Epithelial cell of proximal tubule (primary cell): ENCODE data around the gene PSMA5. TPM values are rescaled to one million over a fixed set of nuclear protein-coding genes. Genes with fewer than 3 reads are reported as not detected.
"Not testable (repeated sequence)": the region's sequence is repeated elsewhere in the genome, so short reads cannot be mapped to it uniquely, and the experiment has no call there.

Source experiments
- DNase-seq: peaks from one replicate; pipeline ENCODE4 v3.0.0-alpha.2; 2011; ENCODE audit warnings: low read depth
- H3K4me3 ChIP-seq: 2 replicates; pipeline ENCODE4 v1.5.1; 2011; ENCODE audit warnings: low read depth, mild to moderate bottlenecking, low read length
- CTCF ChIP-seq: conservative IDR thresholded peaks from 2 replicates; pipeline ENCODE4 v1.5.1; 2012; ENCODE audit warnings: low read depth, mild to moderate bottlenecking, low read length
- total RNA-seq: library from RNA; depleted of rRNA; stranded (reverse); fragments of >200 nt; gene quantifications from 2 replicates; pipeline ENCODE4 v1.2.3, GENCODE V29; 2015

The PSMA5 gene
- total RNA-seq, 1 donor from 2014 or later: 67.5 TPM

GRCh38 chr1:109379422-109379821, 46.8 kb downstream of the PSMA5 start:
- TF ChIP-seq CTCF: no peak
- no peak overlapping the region for H3K4me3 ChIP-seq
- DNase-seq: no peak

- no peak for TF ChIP-seq CTCF
- DNase-seq: no peak
- H3K4me3 ChIP-seq: no peak overlapping the region
Measured at GRCh38 chr1:109377698-109378097, 48.5 kb downstream of the PSMA5 start.

GRCh38 chr1:109373696-109374095, 52.6 kb downstream of the PSMA5 start:
- DNase-seq, H3K4me3 ChIP-seq: not testable (repeated sequence)

GRCh38 chr1:109373126-109373525, 53.1 kb downstream of the PSMA5 start:
- TF ChIP-seq CTCF: no peak
- no peak for DNase-seq
- H3K4me3 ChIP-seq: peak overlapping the region; percentile 21

- DNase-seq: no peak
- no peak overlapping the region for H3K4me3 ChIP-seq
- no peak for TF ChIP-seq CTCF
Measured at GRCh38 chr1:109372281-109372680, 54.0 kb downstream of the PSMA5 start.

- peak overlapping the region; percentile 39 for H3K4me3 ChIP-seq
- DNase-seq: peak; percentile 65
- TF ChIP-seq CTCF: no peak
Measured at GRCh38 chr1:109371341-109371739, 54.9 kb downstream of the PSMA5 start.

- DNase-seq: peak; percentile 86
- peak overlapping the region; percentile 39 for H3K4me3 ChIP-seq
Measured at GRCh38 chr1:109370712-109371340, 55.4 kb downstream of the PSMA5 start.

More at GRCh38 chr1:109370712-109371340, 55.4 kb downstream of the PSMA5 start:
- TF ChIP-seq CTCF: no peak
